CD4-positive, alpha-beta memory T cell (primary cell): ENCODE results near the gene LSM4. TPM values are rescaled to one million over a fixed set of nuclear protein-coding genes. Genes with fewer than 3 reads are reported as not detected.

Source experiments
- CTCF ChIA-PET: fragments of 350-600 bp; sonication (Branson Sonifier 250); formaldehyde crosslinking; loops from one replicate; lab custom pipeline; 2021; ENCODE audit warnings: inconsistent platforms; ENCODE audit not compliant: partially characterized antibody; lab: Charles Lee
- POLR2A ChIA-PET: fragments of 350-600 bp; sonication (Branson Sonifier 250); formaldehyde crosslinking; loops from one replicate; lab custom pipeline; 2021; ENCODE audit not compliant: partially characterized antibody; lab: Charles Lee
- DNase-seq, 5 donors: peaks; one replicate each; pipeline versions ENCODE4 v3.0.0 to v3.0.0-alpha.2; 2020 to 2022; ENCODE audit warnings: mixed read lengths in 1 of 5
- H3K27ac ChIP-seq: one replicate; pipeline ENCODE4 v1.7.0; 2013; ENCODE audit warnings: low read depth, low read length
- H3K27me3 ChIP-seq: 2 replicates; pipeline ENCODE4 v1.7.0; 2013; ENCODE audit warnings: mild to moderate bottlenecking, low read length, moderate library complexity; ENCODE audit not compliant: insufficient read depth
- H3K36me3 ChIP-seq: 2 replicates; pipeline ENCODE4 v1.7.0; 2013; ENCODE audit warnings: mild to moderate bottlenecking, low read length, moderate library complexity; ENCODE audit not compliant: insufficient read depth
- H3K4me1 ChIP-seq: 2 replicates; pipeline ENCODE4 v1.7.0; 2013; ENCODE audit warnings: mild to moderate bottlenecking, low read length, moderate library complexity; ENCODE audit not compliant: insufficient read depth
- H3K4me3 ChIP-seq, 2 donors: one replicate each; pipeline ENCODE4 v1.7.0; 2013; ENCODE audit warnings: low read length in 2 of 2, mild to moderate bottlenecking in 1 of 2
- H3K9me3 ChIP-seq, 2 donors: one replicate each; pipeline ENCODE4 v1.7.0; 2013; ENCODE audit warnings: low read length in 2 of 2, control low read depth in 1 of 2; ENCODE audit not compliant: control insufficient read depth in 1 of 2
- H3K27ac Mint-ChIP-seq, 7 donors: one replicate each; pipeline ENCODE4 v1.8.0; 2020 to 2021; ENCODE audit warnings: mixed read lengths in 7 of 7, mild to moderate bottlenecking in 6 of 7, inconsistent platforms in 3 of 7, moderate library complexity in 3 of 7
- H3K27me3 Mint-ChIP-seq, 2 donors: one replicate each; pipeline ENCODE4 v1.8.0; 2020 to 2021; ENCODE audit warnings: mixed read lengths in 2 of 2
- H3K36me3 Mint-ChIP-seq, 2 donors: one replicate each; pipeline ENCODE4 v1.8.0; 2020 to 2021; ENCODE audit warnings: mixed read lengths in 2 of 2, inconsistent platforms in 1 of 2, mild to moderate bottlenecking in 1 of 2
- H3K4me1 Mint-ChIP-seq, 4 donors: one replicate each; pipeline ENCODE4 v1.8.0; 2020 to 2021; ENCODE audit warnings: mixed read lengths in 4 of 4, mild to moderate bottlenecking in 1 of 4
- H3K4me3 Mint-ChIP-seq, 8 donors: one replicate each; pipeline ENCODE4 v1.8.0; 2020 to 2021; ENCODE audit warnings: mixed read lengths in 8 of 8, mild to moderate bottlenecking in 7 of 8, moderate library complexity in 6 of 8, inconsistent platforms in 3 of 8
- H3K9me3 Mint-ChIP-seq, 8 donors: one replicate each; pipeline ENCODE4 v1.8.0; 2020 to 2021; ENCODE audit warnings: mixed read lengths in 8 of 8, mild to moderate bottlenecking in 5 of 8, inconsistent platforms in 3 of 8, moderate library complexity in 1 of 8
- intact Hi-C: fragments of 100-400 bp; cut with micrococcal nuclease; formaldehyde crosslinking; loops from one replicate; pipeline ENCODE4 v1.15.1; 2023
- polyA plus RNA-seq, 2 donors: library from polyadenylated mRNA; unstranded; fragments of 300-500 nt; fragmentation: Illumina TruSeq; gene quantifications; one replicate each; pipeline ENCODE4 v1.2.3, GENCODE V29; 2021
- total RNA-seq, 2 experiments: library from RNA; stranded (reverse); gene quantifications; one replicate each; pipeline ENCODE4 v1.2.3, GENCODE V29; 2021

Gene LSM4
- total and polyA plus RNA-seq, 4 experiments from 2014 or later, result 64.2 to 164 (median 93.0) TPM

GRCh38 chr19:18322318-18322758 is 538 bp downstream of the LSM4 start:
- intact Hi-C loops, result loop anchor here (5.0 kb wide), 1 partner anchor 205 kb away; no protein-coding TSS in a partner anchor
- peak overlapping the region; percentile 61 to 81 for H3K4me3 ChIP-seq

GRCh38 chr19:18321734-18322102 is 1.2 kb downstream of the LSM4 start:
- ChIA-PET POLR2A (interaction anchor here (1.3 to 28.5 kb wide), 6 partner anchors 8 to 129 kb away, joined by 5 to 1691 read pairs (median 26); partner anchors contain the start of genes IQCN, JUND, MPV17L2 and RAB3A), CTCF (interaction anchor here (0.9 to 9.4 kb wide), 10 partner anchors 9 to 95 kb away, joined by 3 to 255 read pairs (median 4); partner anchors contain the start of gene JUND)
- Mint-ChIP-seq H3K27ac (peak overlapping the region; percentile 86 to 97 (median 94)), H3K9me3 (no peaks in the 10 kb centered on the region), H3K36me3 (peaks cover 2 to 4% of the 10 kb centered on the region in 2 donors), H3K27me3 (no peaks in the 10 kb centered on the region), H3K4me1 (peaks cover 37 to 64% (median 51%) of the 10 kb centered on the region in 4 donors), H3K4me3 (peak overlapping the region; percentile 75 to 88 (median 86))
- intact Hi-C loops, result loop anchor here (5.0 kb wide), 1 partner anchor 204 kb away; no protein-coding TSS in a partner anchor
- Histone ChIP-seq H3K4me1 (peaks cover 66% of the 10 kb centered on the region), H3K9me3 (no peaks in the 10 kb centered on the region), H3K4me3 (peak overlapping the region; percentile 61 to 81), H3K36me3 (no peaks in the 10 kb centered on the region), H3K27me3 (no peaks in the 10 kb centered on the region), H3K27ac (peak overlapping the region; percentile 68)
- peak in 2 of 5 donors; percentile 23 to 27 for DNase-seq

More at GRCh38 chr19:18322318-18322758, 538 bp downstream of the LSM4 start:
- Mint-ChIP-seq H3K4me1 (peaks cover 37 to 64% (median 51%) of the 10 kb centered on the region in 4 donors), H3K4me3 (peak overlapping the region; percentile 75 to 88 (median 86)), H3K9me3 (no peaks in the 10 kb centered on the region), H3K27me3 (no peaks in the 10 kb centered on the region), H3K27ac (peak overlapping the region; percentile 86 to 97 (median 94)), H3K36me3 (peaks cover 2 to 4% of the 10 kb centered on the region in 2 donors)
- H3K36me3 ChIP-seq, result no peaks in the 10 kb centered on the region
- H3K4me1 ChIP-seq, result peaks cover 64% of the 10 kb centered on the region
- peak overlapping the region; percentile 68 for H3K27ac ChIP-seq
- no peaks in the 10 kb centered on the region for H3K9me3 ChIP-seq
- no peak for DNase-seq
- POLR2A ChIA-PET, result interaction anchor here (1.0 to 28.5 kb wide), 8 partner anchors 9 to 130 kb away, joined by 3 to 1691 read pairs (median 14); partner anchors contain the start of genes IQCN, JUND, MPV17L2 and RAB3A
- no peaks in the 10 kb centered on the region for H3K27me3 ChIP-seq
- CTCF ChIA-PET, result interaction anchor here (0.6 to 9.4 kb wide), 12 partner anchors 8 to 95 kb away, joined by 3 to 255 read pairs (median 4); partner anchors contain the start of gene JUND

- H3K27ac ChIP-seq, result peak overlapping the region; percentile 68
Measured at GRCh38 chr19:18320865-18321733, 1.8 kb downstream of the LSM4 start.

GRCh38 chr19:18319591-18320135 is 3.2 kb downstream of the LSM4 start:
- Histone ChIP-seq H3K36me3 (no peaks in the 10 kb centered on the region), H3K9me3 (no peaks in the 10 kb centered on the region), H3K27me3 (no peaks in the 10 kb centered on the region), H3K4me1 (peaks cover 69% of the 10 kb centered on the region), H3K4me3 (no peak overlapping the region), H3K27ac (peak overlapping the region; percentile 33)
- ChIA-PET POLR2A (interaction anchor here (1.4 to 28.5 kb wide), 5 partner anchors 9 to 127 kb away, joined by 3 to 1691 read pairs (median 83); partner anchors contain the start of genes IQCN, JUND and MPV17L2), CTCF (interaction anchor here (0.7 to 9.4 kb wide), 4 partner anchors 8 to 39 kb away, joined by 3 to 255 read pairs (median 8); partner anchors contain the start of gene JUND)
- Mint-ChIP-seq H3K4me3 (peak overlapping the region in 7 of 8 donors; percentile 41 to 80 (median 76)), H3K36me3 (peaks cover 4 to 5% of the 10 kb centered on the region in 2 donors), H3K4me1 (peaks cover 37 to 68% (median 51%) of the 10 kb centered on the region in 4 donors), H3K9me3 (no peaks in the 10 kb centered on the region), H3K27me3 (no peaks in the 10 kb centered on the region), H3K27ac (peak overlapping the region; percentile 86 to 97 (median 92))
- DNase-seq, result no peak
- intact Hi-C loops, result loop anchor here (5.0 kb wide), 1 partner anchor 202 kb away; no protein-coding TSS in a partner anchor

More at GRCh38 chr19:18320865-18321733, 1.8 kb downstream of the LSM4 start:
- no peak for DNase-seq
- ChIA-PET POLR2A (interaction anchor here (1.3 to 28.5 kb wide), 7 partner anchors 8 to 129 kb away, joined by 3 to 1691 read pairs (median 19); partner anchors contain the start of genes IQCN, JUND, MPV17L2 and RAB3A), CTCF (interaction anchor here (1.1 to 9.4 kb wide), 7 partner anchors 7 to 71 kb away, joined by 3 to 255 read pairs (median 8); partner anchors contain the start of gene JUND)
- Mint-ChIP-seq H3K4me1 (peaks cover 37 to 68% (median 51%) of the 10 kb centered on the region in 4 donors), H3K27ac (peak overlapping the region; percentile 86 to 97 (median 94)), H3K27me3 (no peaks in the 10 kb centered on the region), H3K36me3 (peaks cover 2 to 4% of the 10 kb centered on the region in 2 donors), H3K9me3 (no peaks in the 10 kb centered on the region), H3K4me3 (peak overlapping the region; percentile 75 to 88 (median 86))
- Histone ChIP-seq H3K4me1 (peaks cover 69% of the 10 kb centered on the region), H3K4me3 (no peak overlapping the region), H3K36me3 (no peaks in the 10 kb centered on the region), H3K9me3 (no peaks in the 10 kb centered on the region), H3K27me3 (no peaks in the 10 kb centered on the region)
- intact Hi-C loops, result loop anchor here (5.0 kb wide), 1 partner anchor 204 kb away; no protein-coding TSS in a partner anchor

DNA sequence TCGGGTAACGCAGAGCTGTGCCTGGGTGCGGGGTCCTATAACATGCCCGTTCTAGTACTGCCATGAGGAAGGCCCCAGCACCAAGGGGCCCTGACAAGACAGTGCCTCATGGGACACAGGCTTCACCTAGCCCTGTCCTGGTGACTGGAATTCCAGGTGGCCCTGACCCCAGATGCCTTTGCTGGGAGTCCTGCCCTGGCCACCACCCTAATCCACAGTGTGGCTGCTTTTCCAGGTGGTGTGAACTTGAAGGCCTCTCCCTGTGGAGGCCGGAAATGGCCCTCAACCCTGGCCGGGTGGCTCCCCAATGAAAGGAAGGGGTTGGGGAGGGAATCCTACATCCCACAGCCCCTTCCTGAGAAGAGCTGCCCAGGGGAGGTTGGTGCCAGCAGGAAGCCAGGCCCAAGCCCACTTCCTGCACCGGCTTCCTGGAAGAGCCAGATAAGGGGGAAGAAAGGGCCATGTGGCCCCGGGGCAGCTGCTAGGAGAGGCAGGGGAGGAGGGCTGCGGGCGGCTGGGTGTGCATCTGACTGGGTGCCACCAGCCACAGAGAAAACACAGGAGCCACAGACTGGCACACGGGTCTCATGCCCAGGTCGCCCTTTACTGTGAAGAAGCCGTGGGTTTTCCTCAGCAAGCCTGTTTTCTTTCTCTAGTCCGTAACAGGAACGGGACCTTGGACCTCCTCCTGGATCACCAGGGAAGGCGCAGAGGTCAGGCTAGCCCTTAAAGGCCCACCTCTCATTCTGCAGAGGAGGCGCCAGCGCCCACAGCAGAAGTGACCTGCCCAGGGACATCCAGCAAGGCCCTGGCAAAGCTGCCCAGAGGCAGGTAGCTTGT is 4.7 kb downstream of the LSM4 start:
- CTCF ChIA-PET, result interaction anchor here (0.5 to 9.4 kb wide), 6 partner anchors 10 to 126 kb away, joined by 3 to 255 read pairs (median 4); partner anchors contain the start of gene JUND
- peak overlapping the region; percentile 86 to 97 (median 95) for H3K27ac Mint-ChIP-seq
- H3K36me3 Mint-ChIP-seq, result peaks cover 4 to 9% of the 10 kb centered on the region in 2 donors
- Histone ChIP-seq H3K9me3 (no peaks in the 10 kb centered on the region), H3K4me1 (peaks cover 58% of the 10 kb centered on the region), H3K4me3 (peak overlapping the region; percentile 34 to 63), H3K27ac (peak overlapping the region; percentile 81), H3K27me3 (no peaks in the 10 kb centered on the region), H3K36me3 (no peaks in the 10 kb centered on the region)
- H3K27me3 Mint-ChIP-seq, result no peaks in the 10 kb centered on the region
- H3K4me3 Mint-ChIP-seq, result peak overlapping the region; percentile 61 to 86 (median 78)
- POLR2A ChIA-PET, result interaction anchor here (0.6 to 28.5 kb wide), 11 partner anchors 8 to 101 kb away, joined by 3 to 1691 read pairs (median 6); partner anchors contain the start of genes IQCN, JUND and SSBP4
- no peaks in the 10 kb centered on the region for H3K9me3 Mint-ChIP-seq
- intact Hi-C loops, result loop anchor here (1.0 kb wide), 2 partner anchors 14 to 27 kb away; no protein-coding TSS in a partner anchor
- H3K4me1 Mint-ChIP-seq, result peaks cover 33 to 59% (median 46%) of the 10 kb centered on the region in 4 donors
- peak; percentile 46 to 60 (median 50) for DNase-seq
